HG03460 (cell line): ENCODE measurements around the gene RIT1.
"Not testable (repeated sequence)": the region's sequence is repeated elsewhere in the genome, so short reads cannot be mapped to it uniquely, and the experiment has no call there.

Experiments used
- ATAC-seq: cut with Tn5 transposase; IDR thresholded peaks from one replicate; pipeline ENCODE4 v1.9.1; 2021; ENCODE audit not compliant: unreplicated experiment

Gene RIT1

DNA sequence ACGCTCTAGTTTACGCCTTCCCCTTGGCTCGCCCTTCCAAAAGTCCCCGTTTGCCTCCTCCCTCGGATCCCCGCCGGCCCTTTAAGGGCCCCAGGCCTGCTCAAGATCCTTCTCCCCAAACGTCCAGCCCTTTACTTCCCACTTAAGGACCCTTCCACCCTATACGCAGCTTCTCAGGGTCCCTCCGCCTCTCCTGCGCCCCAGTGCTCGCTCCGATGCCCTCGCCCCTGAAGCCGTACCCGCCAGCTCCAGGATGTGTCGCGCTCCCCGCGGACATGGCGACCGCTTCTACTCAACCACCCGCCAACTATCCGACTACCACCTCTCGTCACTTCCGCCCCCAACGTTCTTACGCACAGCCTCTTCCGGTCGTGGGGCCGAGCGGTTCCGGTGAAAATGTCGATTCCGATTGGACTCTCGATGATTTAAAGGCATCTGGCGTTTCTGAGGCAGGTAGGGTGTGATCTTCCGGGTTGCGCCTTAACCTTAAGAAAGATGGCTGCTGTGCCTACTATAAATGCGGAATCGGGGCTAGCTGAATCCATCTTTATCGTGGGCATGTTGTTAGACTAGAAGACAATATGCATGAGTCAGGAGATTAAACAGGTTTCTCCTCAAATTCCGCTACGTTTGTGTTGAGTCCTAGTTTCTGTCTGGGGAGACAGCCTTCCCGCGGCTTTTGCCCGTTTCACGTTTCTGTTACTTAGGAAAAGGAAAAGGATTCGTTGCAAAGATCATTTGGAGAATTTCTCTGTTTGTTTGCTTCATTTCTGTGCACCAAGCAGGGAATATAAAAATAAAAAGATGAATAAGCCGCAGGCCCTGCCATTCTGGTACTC, 23.2 kb upstream of the RIT1 start, which contains the start of gene KHDC4:
KHDC4 (minus strand) TSS at position 317 of the 839 bp plus-strand sequence; CDS start at position 277, 40 bp downstream.
- peak; percentile 84 for ATAC-seq

GRCh38 chr1:155933591-155934096, 22.5 kb upstream of the RIT1 start:
- ATAC-seq = no peak

GRCh38 chr1:155932487-155932886, 21.3 kb upstream of the RIT1 start:
- ATAC-seq = no peak

GRCh38 chr1:155932081-155932480, 20.9 kb upstream of the RIT1 start:
- no peak for ATAC-seq

GRCh38 chr1:155931332-155932038, 20.3 kb upstream of the RIT1 start:
- no peak for ATAC-seq

- ATAC-seq = not testable (repeated sequence)
Measured at GRCh38 chr1:155930725-155931124, 19.6 kb upstream of the RIT1 start.

DNA sequence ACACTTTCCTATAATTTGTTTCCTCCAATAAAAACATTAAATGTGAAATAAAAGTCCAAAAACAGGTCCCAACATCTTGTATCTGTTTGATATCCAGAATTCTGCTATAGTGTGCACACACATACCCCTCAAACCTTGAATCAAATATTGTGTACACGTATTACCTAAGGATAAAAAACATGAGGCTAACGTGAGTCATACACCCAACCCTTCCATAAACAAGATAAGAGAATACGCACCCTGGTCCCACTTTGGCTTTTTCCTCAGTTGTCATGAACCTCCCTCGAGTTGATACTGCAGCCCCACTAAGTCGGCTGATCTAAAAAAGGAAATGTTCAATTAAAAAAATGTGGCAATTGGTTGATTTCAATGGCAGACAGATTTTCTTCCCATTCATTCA, 17.9 kb upstream of the RIT1 start:
- ATAC-seq = no peak

DNA sequence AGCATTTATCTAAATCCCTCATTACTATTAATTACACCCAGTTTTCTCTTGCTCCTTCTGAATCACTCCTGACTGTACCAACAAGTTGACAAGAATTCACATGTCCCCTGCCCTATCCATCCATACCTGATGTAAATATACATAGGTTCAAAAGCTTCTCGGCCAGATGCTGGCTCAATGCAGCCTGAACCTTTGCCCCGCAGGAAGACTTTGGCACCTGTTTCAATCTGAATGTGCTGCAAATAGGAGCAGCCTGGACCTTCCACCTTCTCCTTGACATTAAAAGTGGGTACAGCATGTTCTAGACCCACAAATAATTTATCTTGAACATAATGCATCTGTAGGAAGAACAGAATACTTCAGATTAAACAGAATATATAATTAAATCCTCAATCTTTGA, 14.4 kb upstream of the RIT1 start:
- no peak for ATAC-seq

- no peak for ATAC-seq
Measured at GRCh38 chr1:155920717-155921116, 9.6 kb upstream of the RIT1 start.

GRCh38 chr1:155919801-155920200, 8.7 kb upstream of the RIT1 start:
- no peak for ATAC-seq

DNA sequence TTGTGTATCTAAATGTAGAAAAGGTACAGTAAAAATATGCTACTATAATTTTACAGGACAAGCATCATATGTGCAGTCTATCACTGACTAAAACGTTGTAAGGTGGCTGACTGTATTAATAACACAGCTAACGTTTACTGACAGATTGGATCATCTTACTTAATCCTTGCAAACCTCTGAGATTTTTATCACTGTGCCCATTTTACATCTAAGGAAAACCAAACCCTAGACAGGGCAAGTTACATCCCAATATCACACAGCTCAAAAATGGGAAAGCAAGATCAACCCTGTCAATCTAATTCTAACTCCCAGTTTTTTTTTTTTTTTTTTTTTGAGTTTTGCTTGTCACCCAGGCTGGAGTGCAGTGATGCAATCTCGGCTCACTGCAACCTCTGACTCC, 7.5 kb upstream of the RIT1 start:
- no peak for ATAC-seq

- no peak for ATAC-seq
Measured at GRCh38 chr1:155913969-155914757, 3.0 kb upstream of the RIT1 start.

DNA sequence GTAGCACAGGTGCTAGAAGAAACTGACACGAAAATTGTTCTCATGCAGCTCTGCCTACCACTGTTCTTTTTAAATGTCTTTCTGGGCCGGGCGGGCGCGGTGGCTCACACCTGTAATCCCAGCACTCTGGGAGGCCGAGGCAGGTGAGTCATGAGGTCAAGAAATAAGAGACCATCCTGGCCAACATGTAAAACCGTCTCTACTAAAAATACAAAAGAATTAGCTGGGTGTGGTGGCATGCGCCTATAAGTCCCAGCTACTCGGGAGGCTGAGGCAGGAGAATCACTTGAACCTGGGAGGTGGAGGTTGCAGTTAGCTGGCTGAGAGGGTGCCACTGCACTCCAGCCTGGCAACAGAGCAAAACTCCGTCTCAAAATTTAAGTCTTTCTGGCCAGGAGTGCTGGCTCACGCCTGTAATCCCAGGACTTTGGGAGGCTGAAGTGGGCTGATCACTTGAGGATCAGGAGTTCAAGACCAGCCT, 947 bp upstream of the RIT1 start:
- ATAC-seq = no peak

DNA sequence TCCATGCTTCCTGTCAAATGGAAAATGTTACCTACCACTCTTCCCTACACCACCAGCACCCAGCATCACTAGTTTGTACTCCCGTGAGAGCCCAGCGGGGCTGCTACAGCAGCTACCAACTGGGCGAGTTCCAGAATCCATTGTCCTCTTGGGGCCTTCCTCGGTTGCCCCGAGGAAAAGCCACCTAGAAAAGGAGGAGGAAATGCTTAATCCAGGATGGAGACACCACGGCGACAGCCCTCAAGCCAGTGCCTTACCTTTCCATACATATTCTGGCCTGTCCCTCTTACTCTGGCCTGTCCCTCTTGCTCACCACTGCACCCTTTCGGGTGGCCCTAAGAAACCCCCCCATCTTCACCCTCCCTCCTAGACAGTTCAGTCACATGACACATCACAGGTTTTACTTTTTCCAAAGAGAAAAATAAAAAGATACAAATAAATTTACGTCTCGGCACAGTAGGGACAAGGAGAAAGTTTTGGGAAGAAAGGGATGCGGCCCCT, 478 bp downstream of the RIT1 start:
- ATAC-seq = peak; percentile 17

GRCh38 chr1:155909894-155910293, 1.3 kb downstream of the RIT1 start:
- no peak for ATAC-seq

GRCh38 chr1:155904261-155904660, 6.9 kb downstream of the RIT1 start:
- ATAC-seq = no peak

- no peak for ATAC-seq
Measured at GRCh38 chr1:155900161-155900560, 11.0 kb downstream of the RIT1 start.

- no peak for ATAC-seq
Measured at GRCh38 chr1:155899683-155900082, 11.5 kb downstream of the RIT1 start.

- ATAC-seq = no peak
Measured at GRCh38 chr1:155898888-155899287, 12.3 kb downstream of the RIT1 start.

GRCh38 chr1:155897746-155898145, 13.4 kb downstream of the RIT1 start:
- ATAC-seq = no peak

GRCh38 chr1:155896476-155896875, 14.7 kb downstream of the RIT1 start:
- ATAC-seq = not testable (repeated sequence)
